Measurements from ENCODE around the gene PTPRT. TPM values are rescaled to one million over a fixed set of nuclear protein-coding genes. Genes with fewer than 3 reads are reported as not detected.

Gene PTPRT
- total RNA-seq, 1 experiment from 2014 or later: not detected

GRCh38 chr20:42775866-42776265, 413.8 kb downstream of the PTPRT start:
- no peak for DNase-seq (ENCODE audit: low read depth, low spot score)
- in situ Hi-C loops (cut with HindIII; ENCODE audit: low pct_unique_long_range_greater_than_20kb, low sequenced_read_pairs) (no loop called here), intact Hi-C loops (cut with micrococcal nuclease; ENCODE audit: unreplicated experiment) (no loop called here)
- Histone ChIP-seq H3K27ac (ENCODE audit: low read length) (no peak overlapping the region), H3K36me3 (ENCODE audit: control insufficient read depth, insufficient read depth, low read length) (no peaks in the 10 kb centered on the region), H3K4me3 (ENCODE audit: low read depth in 2 of 2, low read length in 2 of 2) (no peak overlapping the region), H3K9me3 (ENCODE audit: control insufficient read depth, insufficient read depth, low read depth, low read length) (no peaks in the 10 kb centered on the region), H3K4me1 (ENCODE audit: control insufficient read depth, insufficient read depth, low read length) (no peaks in the 10 kb centered on the region), H3K27me3 (ENCODE audit: control insufficient read depth, insufficient read depth, low read length) (no peaks in the 10 kb centered on the region)
- no TSS peak for BruUV-seq (replicated peaks)
- TF ChIP-seq TCF7L2 (IDR thresholded peaks at IDR 0.05; ENCODE audit: low read depth, low read length) (no peak), POLR2AphosphoS5 (IDR thresholded peaks at IDR 0.05; ENCODE audit: low read depth, low read length) (no peak), REST (IDR thresholded peaks at IDR 0.05; ENCODE audit: insufficient read depth in 1 of 2, low read depth in 2 of 2, low read length in 1 of 2) (no peak), CTCF (IDR thresholded peaks at IDR 0.05) (no peak), SIN3A (IDR thresholded peaks at IDR 0.05; ENCODE audit: borderline replicate concordance, insufficient read depth, low read depth, low read length) (no peak)
- CTCF ChIA-PET: no interaction called here
- no peak for ATAC-seq
- POLR2A ChIA-PET: no interaction called here

- POLR2A ChIA-PET: no interaction called here
- in situ Hi-C loops (cut with HindIII; ENCODE audit: low pct_unique_long_range_greater_than_20kb, low sequenced_read_pairs) (no loop called here), intact Hi-C loops (cut with micrococcal nuclease; ENCODE audit: unreplicated experiment) (no loop called here)
- Histone ChIP-seq H3K4me3 (ENCODE audit: low read depth in 2 of 2, low read length in 2 of 2) (no peak overlapping the region), H3K9me3 (ENCODE audit: control insufficient read depth, insufficient read depth, low read depth, low read length) (no peaks in the 10 kb centered on the region), H3K4me1 (ENCODE audit: control insufficient read depth, insufficient read depth, low read length) (no peaks in the 10 kb centered on the region), H3K27ac (ENCODE audit: low read length) (no peak overlapping the region), H3K27me3 (ENCODE audit: control insufficient read depth, insufficient read depth, low read length) (no peaks in the 10 kb centered on the region), H3K36me3 (ENCODE audit: control insufficient read depth, insufficient read depth, low read length) (no peaks in the 10 kb centered on the region)
- TF ChIP-seq TCF7L2 (IDR thresholded peaks at IDR 0.05; ENCODE audit: low read depth, low read length): no peak
- no peak for TF ChIP-seq SIN3A (IDR thresholded peaks at IDR 0.05; ENCODE audit: borderline replicate concordance, insufficient read depth, low read depth, low read length)
- no peak for TF ChIP-seq REST (IDR thresholded peaks at IDR 0.05; ENCODE audit: insufficient read depth in 1 of 2, low read depth in 2 of 2, low read length in 1 of 2)
- no peak for TF ChIP-seq POLR2AphosphoS5 (IDR thresholded peaks at IDR 0.05; ENCODE audit: low read depth, low read length)
- no peak for TF ChIP-seq CTCF (IDR thresholded peaks at IDR 0.05)
- CTCF ChIA-PET: interaction anchor here (0.6 kb wide), 1 partner anchor 633 kb away, joined by 3 read pairs; no protein-coding TSS in a partner anchor
- ATAC-seq: no peak
- DNase-seq (ENCODE audit: low read depth, low spot score): no peak
- no TSS peak for BruUV-seq (replicated peaks)
These were observed 414.7 kb downstream of the PTPRT start for GRCh38 chr20:42775037-42775436.

Measured in Panc1 (cell line).